ENCODE data around the gene SRI. TPM values are rescaled to one million over a fixed set of nuclear protein-coding genes. Genes with fewer than 3 reads are reported as not detected.

The SRI gene
- polyA plus RNA-seq, 1 of the 3 experiments (the other 2 are of a cell fraction), result 197 TPM

GRCh38 chr7:88244258-88244657, 24.4 kb upstream of the SRI start:
- no peak for DNase-seq
- Histone ChIP-seq H3K27me3 (ENCODE audit: insufficient read depth) (no peaks in the 10 kb centered on the region), H3K9me2 (no peaks in the 10 kb centered on the region), H3K4me1 (ENCODE audit: control insufficient read depth in 1 of 2, insufficient read depth in 2 of 2, low read depth in 1 of 2, low read length in 1 of 2) (peaks cover 0 to 4% of the 10 kb centered on the region in 2 experiments; a peak in 2 of 4 replicates), H3K9me3 (no peaks in the 10 kb centered on the region), H3K27ac (ENCODE audit: low read depth in 2 of 2, low read length in 1 of 2) (no peak overlapping the region), H3K36me3 (replicated peaks in 1 of 2; ENCODE audit: control insufficient read depth in 1 of 2, insufficient read depth in 2 of 2, low read length in 1 of 2) (no peaks in the 10 kb centered on the region), H3K9ac (no peak overlapping the region), H3K79me2 (ENCODE audit: insufficient read depth) (no peaks in the 10 kb centered on the region), H4K20me1 (ENCODE audit: insufficient read depth) (no peaks in the 10 kb centered on the region), H3K4me2 (no peak overlapping the region), H3F3A (replicated peaks; ENCODE audit: insufficient read depth) (no peaks in the 10 kb centered on the region), H2AFZ (ENCODE audit: low read depth) (no peak overlapping the region), H3K4me3 (ENCODE audit: low read depth in 2 of 2, low read length in 1 of 2) (no peak overlapping the region)
- CTCF ChIA-PET, result interaction anchor here (0.5 to 4.4 kb wide), 20 partner anchors 10 to 1875 kb away, joined by 3 to 52 read pairs (median 6); partner anchors contain the start of genes SRI and ZNF804B
- POLR2A ChIA-PET, result no interaction called here
- 56% methylated on average over 1 of the region's 1 CpG for WGBS (ENCODE audit: low lambda C conversion rate)
- peak in 1 of 2 experiments; percentile 42; a peak in 1 of 4 replicates for TF ChIP-seq EP300 (IDR thresholded peaks at IDR 0.05; ENCODE audit: borderline replicate concordance in 1 of 2, low read depth in 1 of 2, low read length in 1 of 2)
- no peak for TF ChIP-seq GABPA (IDR thresholded peaks at IDR 0.05; ENCODE audit: low read depth)
- peak; percentile 66 for TF ChIP-seq GATA2 (CRISPR knock-in tag; IDR thresholded peaks at IDR 0.05)

GRCh38 chr7:88243345-88243909, 23.6 kb upstream of the SRI start:
- no peaks in the 10 kb centered on the region for H3K36me3 ChIP-seq (replicated peaks in 1 of 2; ENCODE audit: control insufficient read depth in 1 of 2, insufficient read depth in 2 of 2, low read length in 1 of 2)
- H3K27ac ChIP-seq (ENCODE audit: low read depth in 2 of 2, low read length in 1 of 2), result no peak overlapping the region
- no peaks in the 10 kb centered on the region for H3K79me2 ChIP-seq (ENCODE audit: insufficient read depth)
- no peaks in the 10 kb centered on the region for H3F3A ChIP-seq (replicated peaks; ENCODE audit: insufficient read depth)
- POLR2A ChIA-PET, result no interaction called here
- TF ChIP-seq RAD21 (IDR thresholded peaks at IDR 0.05; ENCODE audit: low read length), result peak; percentile 99
- peak; percentile 82 for TF ChIP-seq SMC3 (IDR thresholded peaks at IDR 0.05; ENCODE audit: low read depth, low read length)
- peak; percentile 96 for TF ChIP-seq CTCF (IDR thresholded peaks at IDR 0.05)
- no peak for TF ChIP-seq TAF1 (IDR thresholded peaks at IDR 0.05; ENCODE audit: borderline replicate concordance, low read depth, low read length)
- no peak for TF ChIP-seq USF1 (IDR thresholded peaks at IDR 0.05; ENCODE audit: borderline replicate concordance, low read depth)
- TF ChIP-seq EZH2phosphoT487 (IDR thresholded peaks at IDR 0.05; ENCODE audit: borderline replicate concordance, low read depth), result no peak
- H3K4me3 ChIP-seq (ENCODE audit: low read depth in 2 of 2, low read length in 1 of 2), result no peak overlapping the region; a peak in 1 of 4 replicates
- H3K9ac ChIP-seq, result no peak overlapping the region
- no peaks in the 10 kb centered on the region for H3K9me3 ChIP-seq
- 44% methylated on average over 2 of the region's 2 CpGs for WGBS (ENCODE audit: low lambda C conversion rate)
- no peak overlapping the region for H3K4me2 ChIP-seq
- no peaks in the 10 kb centered on the region for H3K27me3 ChIP-seq (ENCODE audit: insufficient read depth)
- no peaks in the 10 kb centered on the region for H4K20me1 ChIP-seq (ENCODE audit: insufficient read depth)
- no peaks in the 10 kb centered on the region for H3K9me2 ChIP-seq
- no peak overlapping the region for H2AFZ ChIP-seq (ENCODE audit: low read depth)
- CTCF ChIA-PET, result interaction anchor here (0.5 to 4.4 kb wide), 63 partner anchors 9 to 1950 kb away, joined by 3 to 52 read pairs (median 4); partner anchors contain the start of genes SRI, STEAP1, STEAP4 and ZNF804B
- H3K4me1 ChIP-seq (ENCODE audit: control insufficient read depth in 1 of 2, insufficient read depth in 2 of 2, low read depth in 1 of 2, low read length in 1 of 2), result peaks cover 0 to 4% of the 10 kb centered on the region in 2 experiments; a peak in 2 of 4 replicates
- DNase-seq, result peak; percentile 51

Data from SK-N-SH (cell line).